ENCODE measurements around the gene DCC.

DCC gene

DNA sequence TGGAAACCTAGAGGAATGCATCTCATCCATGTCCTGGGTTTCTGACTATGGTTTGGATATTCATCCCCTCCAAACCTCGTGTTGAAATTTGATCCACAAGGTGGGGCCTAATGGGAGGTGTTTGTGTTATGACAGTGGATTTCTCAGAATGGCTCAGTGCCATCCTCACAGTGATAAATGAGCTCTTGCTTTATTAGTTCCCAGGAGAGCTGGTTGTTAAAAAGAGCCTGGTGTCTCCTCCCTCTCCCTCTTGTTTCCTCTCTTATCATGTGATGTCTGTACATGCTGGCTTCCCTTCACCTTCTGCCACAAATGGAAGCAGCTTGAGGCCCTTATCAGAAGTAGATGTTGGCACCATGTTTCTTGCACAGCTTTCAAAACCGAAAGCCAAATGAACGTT lies 424.3 kb downstream of the DCC start:
- no peak overlapping the region for H3K4me3 ChIP-seq (ENCODE audit: low read depth, low read length)

DNA sequence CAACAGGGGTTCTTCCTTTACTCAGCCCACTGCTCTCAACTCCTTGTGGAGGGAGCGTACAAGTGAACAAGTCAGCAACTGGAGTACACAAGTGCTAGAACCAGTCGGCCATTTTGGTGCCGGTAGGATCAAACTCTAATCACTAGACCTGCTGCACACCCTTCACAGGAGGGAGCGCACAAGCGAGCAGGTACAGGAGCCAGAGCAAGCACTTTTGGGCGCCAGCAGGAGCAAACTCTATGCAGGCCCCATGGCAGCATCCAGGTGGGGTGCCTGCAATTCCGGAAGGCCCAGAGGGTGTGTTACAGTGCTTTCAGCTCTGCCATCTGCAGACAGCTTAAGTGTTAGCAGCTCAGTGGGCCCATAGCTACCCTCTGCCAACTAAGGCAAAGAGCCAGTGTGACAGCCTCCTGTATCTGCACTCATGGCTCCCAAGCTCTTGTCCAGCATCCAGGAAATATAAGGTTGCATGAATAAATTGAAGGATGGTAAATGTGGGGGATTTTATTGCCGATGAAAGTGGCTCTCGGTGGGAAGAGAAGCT lies 426.1 kb downstream of the DCC start:
- no peak overlapping the region for H3K4me3 ChIP-seq (ENCODE audit: low read depth, low read length)

DNA sequence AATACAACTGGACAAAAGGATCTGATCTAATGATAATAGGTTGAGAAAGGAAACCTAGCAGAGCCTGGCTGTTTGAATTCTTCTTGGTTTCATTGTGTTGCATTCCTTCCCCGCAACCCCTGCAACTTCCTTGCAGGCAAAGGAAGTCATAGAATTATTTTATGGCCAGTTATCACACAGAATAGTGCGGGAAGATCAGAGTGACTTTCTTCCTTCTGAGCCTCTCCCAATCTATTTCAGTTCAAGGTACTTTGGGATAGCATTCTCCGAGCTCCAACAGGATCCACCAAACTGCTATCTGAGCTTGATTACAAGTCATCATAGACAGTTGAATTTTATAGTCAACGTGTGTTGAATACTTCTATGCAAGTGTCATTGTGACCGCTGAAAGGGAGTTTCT lies 441.1 kb downstream of the DCC start:
- H3K4me3 ChIP-seq (ENCODE audit: low read depth, low read length), result no peak overlapping the region

DNA sequence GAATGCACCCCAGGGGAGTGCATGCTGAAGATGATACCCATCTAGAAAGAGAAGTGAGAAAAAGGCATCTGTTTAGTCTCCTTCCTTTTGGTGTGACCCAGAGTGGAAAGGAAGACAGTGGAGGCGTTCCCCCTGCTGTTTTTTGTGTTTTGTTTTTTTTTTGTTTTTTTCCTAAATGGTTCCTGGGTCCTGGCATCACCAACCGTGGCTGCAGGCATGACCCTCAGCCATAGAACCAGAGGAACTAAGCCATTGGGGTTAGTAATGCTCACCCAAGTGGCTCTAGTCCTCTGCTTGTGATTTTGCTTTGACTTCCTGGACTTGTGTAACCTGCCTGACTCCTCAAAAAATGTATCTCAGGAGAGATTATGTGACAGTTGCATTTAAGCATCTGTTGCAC lies 451.3 kb downstream of the DCC start:
- no peak overlapping the region for H3K4me3 ChIP-seq (ENCODE audit: low read depth, low read length)

DNA sequence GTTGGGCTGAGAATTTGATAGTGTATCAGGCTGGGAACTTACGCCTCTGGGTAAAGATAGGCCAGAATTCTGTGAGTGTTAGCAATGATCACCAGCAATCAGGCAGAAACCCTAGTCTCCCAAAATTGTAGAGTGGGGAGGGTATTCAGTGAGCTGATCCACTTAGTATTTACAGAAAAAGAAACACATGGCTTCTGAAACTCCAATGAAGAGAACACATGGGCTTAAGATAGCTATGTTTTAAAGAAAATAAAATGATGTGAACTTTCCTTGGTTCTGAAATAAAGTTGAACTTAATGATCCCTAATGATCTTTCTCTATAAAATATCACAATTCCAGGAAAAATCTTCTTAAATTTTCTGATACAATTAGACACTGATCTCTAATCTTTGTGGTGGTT lies 472.8 kb downstream of the DCC start:
- no peak overlapping the region for H3K4me3 ChIP-seq (ENCODE audit: low read depth, low read length)

DNA sequence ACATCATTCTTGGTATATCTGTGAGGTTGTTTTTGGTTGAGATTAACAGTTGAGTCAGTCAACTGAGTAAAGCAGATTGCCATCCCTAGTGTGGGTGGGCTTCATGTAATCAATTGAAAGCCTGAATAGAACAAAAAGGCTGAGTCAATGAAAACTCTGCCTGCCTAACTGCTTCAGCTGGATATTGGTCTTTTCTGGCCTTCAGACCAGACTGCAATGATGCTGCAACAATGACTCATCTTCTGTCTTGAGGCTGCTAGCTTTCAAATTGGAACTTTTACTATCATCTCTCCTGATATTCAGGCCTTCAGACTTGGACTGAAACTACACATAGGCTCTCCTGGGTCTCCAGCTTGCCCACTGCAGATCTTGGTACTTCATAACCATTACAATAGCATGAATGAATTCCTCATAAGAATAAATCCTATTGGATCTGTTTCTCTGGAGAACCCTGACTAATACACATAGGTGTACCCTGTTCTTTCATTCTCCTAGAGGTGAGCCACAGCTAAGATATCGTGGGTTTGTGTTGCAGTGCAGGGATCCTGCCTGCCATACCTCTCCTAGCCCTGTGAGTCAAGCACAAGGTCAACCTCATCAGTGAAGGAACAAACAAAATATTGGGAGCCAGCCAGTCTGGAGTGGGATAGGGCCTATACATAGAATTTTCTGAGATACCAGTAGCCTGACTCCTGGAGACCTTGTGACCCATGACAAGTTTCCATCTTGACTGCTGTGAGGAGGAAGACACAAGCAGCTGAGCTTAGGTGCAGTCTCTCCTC lies 473.8 kb downstream of the DCC start:
- H3K4me3 ChIP-seq (ENCODE audit: low read depth, low read length), result no peak overlapping the region

DNA sequence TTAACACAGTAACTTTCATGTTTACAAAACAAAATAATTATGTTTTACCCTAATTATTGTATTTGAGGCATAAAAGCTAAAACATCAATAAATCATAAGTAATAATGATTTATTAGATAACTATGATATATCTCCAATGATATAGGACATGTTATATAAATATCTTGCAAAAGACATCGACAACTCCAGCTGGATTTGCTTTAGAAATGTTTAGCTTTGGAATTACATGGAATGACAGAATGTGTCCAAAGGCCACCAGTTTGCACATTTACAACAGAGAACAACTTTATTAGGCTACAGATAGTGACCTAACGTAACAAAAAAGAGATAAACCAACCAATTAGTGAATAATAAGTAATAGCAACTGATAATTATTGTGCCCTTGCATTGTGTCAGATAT lies 475.7 kb downstream of the DCC start:
- H3K4me3 ChIP-seq (ENCODE audit: low read depth, low read length), result no peak overlapping the region

DNA sequence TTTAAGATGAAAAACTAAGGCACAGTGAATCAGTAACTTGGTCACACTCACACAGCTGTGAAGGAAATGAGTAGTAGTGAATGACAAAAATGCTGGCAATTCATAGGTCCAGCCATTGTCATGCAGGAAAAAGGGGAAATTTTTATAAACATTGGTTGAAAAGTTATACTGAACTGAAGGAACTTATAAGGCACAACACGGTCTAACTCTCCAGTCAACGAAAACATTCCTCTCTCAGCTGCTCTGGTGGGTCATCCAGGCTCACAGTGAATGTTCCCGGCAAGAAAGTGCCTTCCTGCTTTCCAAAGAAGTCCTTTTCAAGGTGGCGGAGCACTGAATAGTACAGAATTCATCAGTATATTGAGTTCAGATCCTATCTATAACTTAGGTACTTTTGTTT lies 476.1 kb downstream of the DCC start:
- H3K4me3 ChIP-seq (ENCODE audit: low read depth, low read length), result no peak overlapping the region

DNA sequence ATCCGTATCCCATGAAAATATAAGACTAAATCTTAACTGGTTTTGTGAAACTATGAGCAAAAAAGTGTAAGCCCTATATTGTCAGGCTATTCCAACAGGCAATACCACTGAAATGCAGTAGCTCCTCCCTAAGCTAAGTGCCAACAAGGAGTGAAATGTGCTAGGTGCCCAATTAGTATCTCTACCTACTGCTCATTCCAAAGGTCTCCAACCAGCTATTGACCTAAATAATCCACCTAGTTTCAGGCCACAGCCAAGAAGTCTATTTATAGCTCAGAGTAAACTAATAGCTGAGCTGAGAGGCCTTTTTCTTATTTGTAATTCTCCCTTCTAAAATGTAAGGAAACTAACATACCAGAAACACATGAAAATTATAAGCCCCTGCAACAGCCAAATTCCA lies 482.2 kb downstream of the DCC start:
- no peak overlapping the region for H3K4me3 ChIP-seq (ENCODE audit: low read depth, low read length)

DNA sequence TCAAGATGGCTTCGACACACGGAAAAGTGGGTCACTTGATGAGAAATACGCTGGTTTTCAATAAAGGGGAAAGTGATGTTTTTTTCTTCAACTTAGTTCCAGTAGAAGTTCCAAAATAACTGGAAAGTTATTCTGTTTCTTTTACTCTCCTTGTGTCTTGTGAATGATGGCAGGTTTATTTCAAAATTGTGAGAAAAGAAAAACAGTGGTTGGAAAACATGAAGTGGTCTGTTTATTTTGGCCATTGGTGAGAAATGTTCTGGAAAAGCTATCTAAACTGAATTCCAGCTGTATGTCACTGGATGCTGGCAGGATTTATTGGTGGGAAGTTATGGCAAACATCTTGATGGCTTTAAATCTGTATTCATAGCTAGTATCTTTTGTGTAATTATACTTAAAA lies 484.1 kb downstream of the DCC start:
- no peak overlapping the region for H3K4me3 ChIP-seq (ENCODE audit: low read depth, low read length)

DNA sequence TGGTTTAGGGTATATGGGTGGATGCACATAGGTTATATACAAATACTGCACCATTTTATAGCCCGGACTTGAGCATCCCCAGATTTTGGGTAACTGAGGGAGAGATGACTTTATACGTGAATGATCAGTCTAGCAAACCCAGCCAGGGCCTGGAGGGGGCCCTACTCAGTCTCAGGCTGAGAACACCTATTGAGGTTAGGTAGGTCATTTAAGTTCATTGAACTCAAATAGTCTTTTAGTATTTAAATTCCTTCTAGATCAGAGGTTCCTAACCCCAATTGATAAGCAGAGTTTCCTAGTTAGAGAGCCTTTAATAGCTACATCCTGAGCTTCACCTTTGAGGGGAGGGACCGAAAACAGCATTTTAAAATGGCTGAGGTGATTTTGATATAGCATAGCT lies 487.0 kb downstream of the DCC start:
- H3K4me3 ChIP-seq (ENCODE audit: low read depth, low read length), result no peak overlapping the region

DNA sequence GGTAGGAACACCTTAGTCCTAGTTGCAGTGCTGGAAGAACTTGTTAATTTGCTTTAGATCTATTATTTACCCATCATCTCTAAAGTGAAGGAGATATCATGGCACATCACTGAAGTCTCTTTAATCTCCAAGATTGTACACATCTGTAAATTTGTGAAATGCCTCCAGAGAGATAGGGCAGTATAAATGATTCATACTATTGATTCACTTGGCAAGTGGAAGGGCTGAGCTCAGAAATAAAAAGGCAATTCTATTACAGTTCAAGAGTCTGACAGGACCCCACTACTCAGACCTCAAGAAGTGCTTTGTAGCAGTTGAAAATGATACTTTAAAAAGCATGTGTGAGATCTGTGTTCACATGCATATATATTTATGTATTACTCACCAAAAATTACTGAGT lies 489.3 kb downstream of the DCC start:
- no peak overlapping the region for H3K4me3 ChIP-seq (ENCODE audit: low read depth, low read length)

DNA sequence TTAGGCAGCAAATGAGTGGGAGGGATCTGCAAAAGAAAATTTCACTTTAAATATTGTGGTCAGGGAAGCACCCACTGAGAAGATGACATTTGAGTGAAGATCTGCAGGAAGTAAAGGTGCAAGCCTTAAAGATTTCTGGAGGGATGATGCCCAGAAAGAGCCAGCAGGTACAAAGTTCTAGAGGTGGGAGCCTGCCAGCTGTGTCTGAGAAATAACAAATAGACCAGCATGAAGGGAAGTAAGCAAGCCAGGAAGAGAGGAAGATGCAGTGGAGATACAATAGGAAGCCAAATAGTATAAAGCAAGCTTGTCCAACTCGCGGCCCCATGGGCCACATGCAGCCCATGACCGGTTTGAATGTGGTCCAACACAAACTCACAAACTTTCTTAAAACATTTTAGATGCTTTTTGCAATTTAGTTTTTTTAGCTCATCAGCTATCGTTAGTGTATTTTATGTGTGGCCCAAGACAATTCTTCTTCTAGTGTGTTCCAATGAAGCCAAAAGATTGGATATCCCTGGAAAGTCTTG lies 489.9 kb downstream of the DCC start:
- no peak overlapping the region for H3K4me3 ChIP-seq (ENCODE audit: low read depth, low read length)

DNA sequence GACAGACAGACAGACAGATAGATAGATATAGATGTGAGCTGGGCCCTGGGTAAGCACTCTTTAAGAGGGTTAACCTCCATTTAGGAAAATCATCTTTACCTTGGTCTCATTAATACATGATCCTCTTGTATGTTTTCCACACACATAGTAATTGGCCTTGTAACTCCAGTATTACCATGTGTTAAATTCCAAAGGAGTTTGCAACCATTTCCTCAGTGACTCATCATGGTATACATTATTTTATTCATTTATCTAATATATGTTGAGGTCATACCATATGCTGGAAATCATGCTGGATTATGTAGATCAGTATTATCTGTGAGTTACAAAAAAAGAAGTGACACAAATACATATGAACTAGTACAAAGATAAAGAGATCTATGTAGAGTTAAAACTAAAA lies 504.3 kb downstream of the DCC start:
- no peak overlapping the region for H3K4me3 ChIP-seq (ENCODE audit: low read depth, low read length)

DNA sequence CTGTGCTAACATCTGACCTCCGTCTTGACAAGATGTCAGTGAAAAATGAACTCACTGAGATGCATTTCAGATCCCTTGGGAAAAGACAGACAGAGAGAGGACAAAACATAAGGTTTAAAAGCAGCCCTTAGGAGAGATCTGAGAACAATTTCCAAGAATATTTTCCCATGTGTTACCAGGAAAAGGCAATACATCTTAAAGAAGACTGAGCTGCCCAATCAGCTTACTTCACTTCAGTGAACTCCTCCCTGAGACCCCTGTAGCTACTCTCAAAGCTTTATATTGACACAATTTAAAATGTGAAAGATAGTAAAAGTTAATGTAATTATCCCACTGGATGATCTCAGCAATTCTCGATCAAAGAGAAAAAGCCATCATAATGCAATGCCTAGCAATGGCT lies 505.0 kb downstream of the DCC start:
- no peak overlapping the region for H3K4me3 ChIP-seq (ENCODE audit: low read depth, low read length)

DNA sequence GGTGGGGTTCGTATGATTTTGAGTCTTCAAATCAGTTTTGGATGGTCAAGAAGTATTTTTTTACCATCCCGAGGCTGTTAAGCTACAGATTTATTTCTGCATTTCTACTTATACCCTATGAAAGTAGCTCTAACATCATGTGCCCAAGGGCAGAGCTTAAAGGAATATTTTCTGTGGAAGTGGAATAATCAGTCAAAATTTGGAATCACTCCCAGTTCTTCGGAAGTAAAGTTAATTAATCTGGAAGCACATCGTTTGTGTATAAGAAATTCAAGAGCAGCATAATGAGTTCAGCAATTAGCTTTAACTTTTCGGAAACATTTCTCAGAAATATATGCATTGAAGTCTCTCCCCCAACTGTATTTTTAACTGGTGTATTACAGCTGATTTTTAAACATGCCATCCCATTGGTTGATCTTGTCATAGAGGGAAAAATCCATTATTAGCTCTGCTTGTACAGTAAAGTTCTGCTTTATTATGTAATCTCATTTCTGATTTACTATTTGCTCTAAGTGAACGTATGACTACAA lies 510.1 kb downstream of the DCC start:
- H3K4me3 ChIP-seq (ENCODE audit: low read depth, low read length), result no peak overlapping the region

DNA sequence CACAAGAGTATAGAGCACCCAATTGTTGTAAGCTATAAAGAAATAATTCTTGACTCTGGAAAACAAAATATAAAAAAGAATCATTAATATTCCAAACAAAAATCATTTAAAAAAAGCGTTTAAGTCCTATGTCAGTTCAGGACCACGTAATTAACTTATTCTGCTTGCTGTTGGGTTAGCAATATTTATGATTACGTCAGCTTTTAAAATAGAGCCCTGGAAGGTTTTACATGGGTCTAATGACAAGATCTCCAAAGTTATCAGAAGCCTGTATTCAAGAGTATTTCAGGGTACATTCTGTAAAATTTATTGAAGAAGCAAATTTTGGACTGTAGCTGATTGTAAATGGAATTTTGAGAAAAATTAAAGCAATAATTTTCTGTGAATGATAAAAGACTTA lies 521.6 kb downstream of the DCC start:
- no peak overlapping the region for H3K4me3 ChIP-seq (ENCODE audit: low read depth, low read length)

DNA sequence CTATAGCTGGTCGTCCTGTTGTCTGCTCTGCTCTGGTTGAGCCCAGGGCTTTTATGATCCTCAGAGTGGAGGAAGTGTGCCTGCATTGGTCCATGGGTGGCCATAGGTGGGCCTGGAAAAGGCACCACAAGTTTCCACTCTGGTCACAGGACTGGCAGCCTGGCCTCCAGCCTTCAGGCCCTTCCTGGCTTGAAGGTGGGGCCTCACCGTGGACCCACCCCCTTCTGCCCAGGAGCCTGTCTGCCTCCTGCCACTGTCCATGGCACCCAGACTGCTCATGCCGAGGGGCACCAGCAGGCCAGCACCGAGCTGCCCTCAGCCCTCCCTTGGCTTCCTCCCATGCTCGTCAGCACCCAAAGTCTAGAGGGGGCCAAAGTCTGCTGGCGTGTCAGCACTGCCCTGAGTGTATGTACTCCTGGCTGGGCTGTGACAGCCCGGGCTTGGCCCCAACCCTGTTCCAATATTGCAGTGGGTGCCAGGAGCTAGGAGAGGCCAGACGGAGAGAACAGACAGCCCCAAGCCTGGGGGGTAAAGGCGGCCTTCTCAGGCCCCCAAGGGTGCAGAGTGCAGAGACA lies 529.4 kb downstream of the DCC start:
- no peak overlapping the region for H3K4me3 ChIP-seq (ENCODE audit: low read depth, low read length)

DNA sequence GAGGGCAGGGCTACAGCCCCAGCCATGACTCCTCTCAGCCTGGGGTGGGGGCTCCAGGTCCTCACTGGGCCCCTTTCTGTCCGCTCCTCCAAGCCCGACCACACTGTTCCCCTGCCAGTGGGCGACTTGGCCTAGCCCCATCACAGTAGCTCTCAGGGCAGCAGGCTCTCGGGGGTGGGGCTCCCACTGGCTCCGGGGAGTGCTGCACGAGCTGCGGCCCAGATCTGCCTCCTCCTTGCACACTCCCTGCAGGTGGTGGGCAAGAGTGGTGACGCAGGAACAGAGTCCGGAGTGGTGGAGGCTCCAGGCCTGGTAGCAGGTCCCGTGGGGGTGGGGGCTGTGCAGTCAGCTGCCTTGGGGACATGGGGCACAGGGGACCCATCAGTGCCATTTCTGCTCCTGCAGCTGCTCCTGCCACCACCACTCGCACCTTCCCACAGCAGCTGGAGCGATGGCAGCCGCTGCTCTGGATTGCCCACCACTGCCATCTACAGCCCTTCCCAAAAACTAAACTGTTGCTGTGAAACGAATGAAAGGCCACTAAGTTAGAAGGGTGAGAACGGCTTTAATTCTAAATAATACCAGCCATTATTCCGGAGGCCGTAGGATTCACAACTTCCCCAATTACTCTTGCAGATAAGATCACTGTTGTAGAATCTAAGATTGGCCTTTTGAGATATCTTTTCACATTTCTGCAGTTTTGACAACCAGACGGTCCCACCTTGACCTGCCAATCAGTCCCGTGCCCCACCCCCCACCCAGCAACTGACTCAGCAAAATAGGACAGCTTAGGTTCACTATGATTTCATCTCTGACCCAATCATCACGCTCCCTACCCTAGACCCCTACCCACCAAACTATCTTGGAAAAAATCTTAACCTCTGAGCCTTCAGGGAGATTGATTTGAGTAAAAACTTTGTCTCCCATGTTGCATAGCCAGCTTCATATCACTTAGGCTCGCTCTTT lies 530.2 kb downstream of the DCC start:
- H3K4me3 ChIP-seq (ENCODE audit: low read depth, low read length), result no peak overlapping the region

DNA sequence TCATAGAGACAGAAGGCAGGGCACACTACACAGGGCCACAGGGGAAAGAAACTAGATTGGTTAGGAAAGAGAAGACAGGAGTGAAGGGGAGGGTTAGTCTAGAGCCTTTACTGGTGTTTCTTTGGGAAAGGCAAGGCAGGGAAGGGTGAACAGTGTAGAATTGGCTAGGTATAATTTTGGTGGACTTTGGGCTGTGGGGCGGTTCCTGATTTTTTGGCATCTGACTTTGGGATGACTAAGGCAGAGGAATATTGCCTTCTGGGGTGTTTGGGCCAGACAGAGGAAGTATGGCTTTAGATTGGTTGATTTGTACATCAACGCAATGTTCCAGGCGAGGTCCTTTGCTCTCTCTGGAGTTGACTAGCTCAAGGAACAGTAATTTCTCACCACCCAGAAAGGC lies 534.8 kb downstream of the DCC start:
- H3K4me3 ChIP-seq (ENCODE audit: low read depth, low read length), result no peak overlapping the region

DNA sequence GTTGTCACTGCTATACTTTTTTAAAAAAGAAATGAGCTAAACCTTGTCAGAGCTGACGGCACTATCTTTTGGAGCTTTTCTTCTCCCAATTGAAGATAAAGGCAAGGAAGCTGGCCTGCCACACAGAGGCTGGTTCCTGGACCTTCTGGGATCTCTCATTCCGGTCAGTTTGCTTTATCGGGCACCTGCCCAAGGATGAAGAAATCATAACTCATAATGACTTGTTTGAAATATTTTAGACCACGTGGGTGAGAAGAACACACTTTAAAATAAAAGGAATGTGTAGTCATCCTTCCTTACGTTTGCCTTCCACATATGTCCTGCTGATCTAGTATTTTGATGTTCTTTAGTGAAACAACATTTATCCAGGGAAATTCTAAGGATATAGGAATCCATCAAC lies 535.7 kb downstream of the DCC start:
- H3K4me3 ChIP-seq (ENCODE audit: low read depth, low read length), result no peak overlapping the region
